GM18508 (cell line): ENCODE results near the gene POLD3.

ENCODE experiments used
- ATAC-seq: cut with Tn5 transposase; IDR thresholded peaks from one replicate; pipeline ENCODE4 v1.9.1; 2021; ENCODE audit warnings: moderate number of reproducible peaks; ENCODE audit not compliant: insufficient read depth, unreplicated experiment

POLD3 gene

GRCh38 chr11:74592441-74593362 is at the start of gene POLD3:
Gene POLD3 (plus strand): TSS chr11:74592582. CDS start chr11:74592659, 77 bp downstream.
- no peak for ATAC-seq

- ATAC-seq: no peak
These were observed 48.4 kb upstream of the POLD3 start for GRCh38 chr11:74543991-74544390.

GRCh38 chr11:74546752-74547151 is 45.6 kb upstream of the POLD3 start:
- no peak for ATAC-seq

- no peak for ATAC-seq
These were observed 41.2 kb upstream of the POLD3 start for GRCh38 chr11:74550991-74551753.

GRCh38 chr11:74551754-74552145 is 40.6 kb upstream of the POLD3 start:
- no peak for ATAC-seq

- no peak for ATAC-seq
These were observed 34.9 kb upstream of the POLD3 start for GRCh38 chr11:74557526-74557925.

- no peak for ATAC-seq
These were observed 33.1 kb upstream of the POLD3 start for GRCh38 chr11:74559110-74559933.

GRCh38 chr11:74559934-74560309 is 32.5 kb upstream of the POLD3 start:
- no peak for ATAC-seq

GRCh38 chr11:74566146-74566960 is 26.0 kb upstream of the POLD3 start:
- ATAC-seq: no peak

- no peak for ATAC-seq
These were observed 24.4 kb upstream of the POLD3 start for GRCh38 chr11:74568028-74568427.

- ATAC-seq: no peak
These were observed 21.9 kb upstream of the POLD3 start for GRCh38 chr11:74570266-74571061.

GRCh38 chr11:74571062-74571399 is 21.4 kb upstream of the POLD3 start:
- ATAC-seq: no peak

- ATAC-seq: no peak
These were observed 20.0 kb upstream of the POLD3 start for GRCh38 chr11:74572349-74572748.

- no peak for ATAC-seq
These were observed 17.8 kb upstream of the POLD3 start for GRCh38 chr11:74574563-74574962.

GRCh38 chr11:74575999-74576398 is 16.4 kb upstream of the POLD3 start:
- no peak for ATAC-seq

GRCh38 chr11:74577181-74577580 is 15.2 kb upstream of the POLD3 start:
- ATAC-seq: no peak

GRCh38 chr11:74577624-74578396 is 14.6 kb upstream of the POLD3 start:
- ATAC-seq: no peak

GRCh38 chr11:74579577-74580270 is 12.7 kb upstream of the POLD3 start:
- ATAC-seq: no peak
